SK-N-SH treated with all-trans-retinoic acid at 6 μM for 48 hours (cell line): ENCODE data around the gene ATP8A1.

Experiments
- CSRNP3 ChIP-seq: fragments of 250-450 bp; sonication (Bioruptor Pico); IDR thresholded peaks from 2 replicates; pipeline ENCODE4 v1.5.1; 2021; ENCODE audit warnings: mild to moderate bottlenecking, moderate library complexity
- ZNF70 ChIP-seq: fragments of 450-650 bp; formaldehyde crosslinking; IDR thresholded peaks from 2 replicates; pipeline ENCODE4 v1.5.0; 2020; ENCODE audit warnings: mild to moderate bottlenecking, moderate library complexity

- TF ChIP-seq ZNF70 (CRISPR knock-in tag) = no peak
- no peak for TF ChIP-seq CSRNP3 (CRISPR knock-in tag)
Observed at GRCh38 chr4:42510225-42510624, 146.7 kb downstream of the ATP8A1 start.
